HEK293 (cell line): Measurements from ENCODE around the gene ATAT1.

Source experiments
- GLI2 ChIP-seq: fragments of 450-650 bp; formaldehyde crosslinking; IDR thresholded peaks from 2 replicates; pipeline ENCODE4; 2017; ENCODE audit warnings: missing biosample characterization, missing genetic modification characterization, low read depth, borderline replicate concordance
- KLF7 ChIP-seq: fragments of 450-650 bp; formaldehyde crosslinking; IDR thresholded peaks from 2 replicates; pipeline ENCODE4 v1.5.1; 2016; ENCODE audit warnings: missing biosample characterization, missing genetic modification characterization, borderline replicate concordance
- PRDM2 ChIP-seq: fragments of 450-650 bp; formaldehyde crosslinking; IDR thresholded peaks from 2 replicates; pipeline ENCODE4 v1.5.1; 2016; ENCODE audit warnings: missing biosample characterization, missing genetic modification characterization, borderline replicate concordance
- SCRT1 ChIP-seq: fragments of 450-650 bp; formaldehyde crosslinking; IDR thresholded peaks from 2 replicates; pipeline ENCODE4 v1.5.1; 2016; ENCODE audit warnings: missing biosample characterization, missing genetic modification characterization, borderline replicate concordance
- SCRT2 ChIP-seq: fragments of 450-650 bp; formaldehyde crosslinking; IDR thresholded peaks from 2 replicates; pipeline ENCODE4 v1.5.1; 2016; ENCODE audit warnings: missing biosample characterization, missing genetic modification characterization
- ZBTB20 ChIP-seq: fragments of 450-650 bp; formaldehyde crosslinking; IDR thresholded peaks from 2 replicates; pipeline ENCODE4 v1.5.1; 2016; ENCODE audit warnings: missing biosample characterization, missing genetic modification characterization
- ZBTB26 ChIP-seq: fragments of 450-650 bp; formaldehyde crosslinking; optimal IDR thresholded peaks from 2 replicates; pipeline ENCODE3; 2016; ENCODE audit warnings: missing biosample characterization, mild to moderate bottlenecking, missing genetic modification characterization
- ZBTB48 ChIP-seq: fragments of 450-650 bp; formaldehyde crosslinking; IDR thresholded peaks from 2 replicates; pipeline ENCODE4 v1.5.1; 2016; ENCODE audit warnings: missing biosample characterization, missing genetic modification characterization
- ZEB2 ChIP-seq: fragments of 450-650 bp; formaldehyde crosslinking; IDR thresholded peaks from 2 replicates; pipeline ENCODE4 v1.5.1; 2016; ENCODE audit warnings: missing biosample characterization, missing genetic modification characterization
- ZFP3 ChIP-seq: fragments of 450-650 bp; formaldehyde crosslinking; IDR thresholded peaks from 2 replicates; pipeline ENCODE4 v1.5.1; 2016; ENCODE audit warnings: low read depth, missing biosample characterization, missing genetic modification characterization
- ZFP37 ChIP-seq: fragments of 450-650 bp; formaldehyde crosslinking; IDR thresholded peaks from 2 replicates; pipeline ENCODE4 v1.5.1; 2016; ENCODE audit warnings: missing biosample characterization, missing genetic modification characterization
- ZNF146 ChIP-seq: fragments of 450-650 bp; formaldehyde crosslinking; IDR thresholded peaks from 2 replicates; pipeline ENCODE4 v1.5.1; 2016; ENCODE audit warnings: missing biosample characterization, missing genetic modification characterization
- ZNF239 ChIP-seq: fragments of 450-650 bp; formaldehyde crosslinking; IDR thresholded peaks from 2 replicates; pipeline ENCODE4 v1.5.1; 2016; ENCODE audit warnings: missing biosample characterization, missing genetic modification characterization
- ZNF26 ChIP-seq: fragments of 450-650 bp; formaldehyde crosslinking; IDR thresholded peaks from 2 replicates; pipeline ENCODE4 v1.5.1; 2016; ENCODE audit warnings: missing biosample characterization, missing genetic modification characterization
- ZNF280D ChIP-seq: fragments of 450-650 bp; formaldehyde crosslinking; IDR thresholded peaks from 2 replicates; pipeline ENCODE4 v1.5.1; 2016; ENCODE audit warnings: missing biosample characterization, missing genetic modification characterization
- ZNF335 ChIP-seq: fragments of 450-650 bp; formaldehyde crosslinking; conservative IDR thresholded peaks from 2 replicates; pipeline ENCODE4 v1.5.1; 2016; ENCODE audit warnings: missing biosample characterization, missing genetic modification characterization
- ZNF561 ChIP-seq: fragments of 450-650 bp; IDR thresholded peaks from 2 replicates; pipeline ENCODE4 v1.5.1; 2018; ENCODE audit warnings: missing biosample characterization, missing genetic modification characterization, borderline replicate concordance
- ZNF623 ChIP-seq: fragments of 450-650 bp; formaldehyde crosslinking; IDR thresholded peaks from 2 replicates; pipeline ENCODE4 v1.5.1; 2016; ENCODE audit warnings: missing biosample characterization, missing genetic modification characterization
- ZNF626 ChIP-seq: fragments of 450-650 bp; sonication (Bioruptor Pico); formaldehyde crosslinking; IDR thresholded peaks from 2 replicates; pipeline ENCODE4 v1.5.1; 2018; ENCODE audit warnings: missing biosample characterization, missing genetic modification characterization, inconsistent platforms
- ZNF629 ChIP-seq: fragments of 450-650 bp; formaldehyde crosslinking; IDR thresholded peaks from 2 replicates; pipeline ENCODE4 v1.5.1; 2017; ENCODE audit warnings: missing biosample characterization, missing genetic modification characterization
- ZNF692 ChIP-seq: fragments of 450-650 bp; formaldehyde crosslinking; IDR thresholded peaks from 2 replicates; pipeline ENCODE4 v1.5.1; 2016; ENCODE audit warnings: missing biosample characterization, missing genetic modification characterization
- ZSCAN16 ChIP-seq: fragments of 450-650 bp; formaldehyde crosslinking; IDR thresholded peaks from 2 replicates; pipeline ENCODE4 v1.5.1; 2016; ENCODE audit warnings: missing biosample characterization, missing genetic modification characterization
- ZSCAN18 ChIP-seq: fragments of 450-650 bp; formaldehyde crosslinking; IDR thresholded peaks from 2 replicates; pipeline ENCODE4 v1.5.1; 2016; ENCODE audit warnings: missing biosample characterization, missing genetic modification characterization
- ZSCAN30 ChIP-seq: fragments of 450-650 bp; IDR thresholded peaks from 2 replicates; pipeline ENCODE4 v1.5.1; 2018; ENCODE audit warnings: missing biosample characterization, mild to moderate bottlenecking, missing genetic modification characterization, moderate library complexity

Gene ATAT1

GRCh38 chr6:30615219-30615957, 11.3 kb upstream of the ATAT1 start (continued):
- TF ChIP-seq ZSCAN18 (tag by site-specific recombination): no peak
- TF ChIP-seq PRDM2 (tag by site-specific recombination): no peak
- TF ChIP-seq ZNF239 (tag by site-specific recombination): no peak
- no peak; the same call in 1 of the 2 replicates for TF ChIP-seq KLF7
- no peak for TF ChIP-seq ZNF561 (tag by site-specific recombination)
- peak; percentile 5; the same call in 1 of the 2 replicates for TF ChIP-seq ZNF146 (tag by site-specific recombination)
- TF ChIP-seq ZSCAN16 (tag by site-specific recombination): no peak
- TF ChIP-seq ZNF335: peak; percentile 95
- no peak for TF ChIP-seq ZEB2 (tag by site-specific recombination)
- TF ChIP-seq ZFP3 (tag by site-specific recombination): no peak
- TF ChIP-seq ZBTB48 (tag by site-specific recombination): no peak
- no peak for TF ChIP-seq SCRT1 (tag by site-specific recombination)
- 0 out of 2 replicates have a peak, but pooled peaks have one; percentile 22 for TF ChIP-seq SCRT2 (tag by site-specific recombination)
- 0 out of 2 replicates have a peak, but pooled peaks have one; percentile 48 for TF ChIP-seq ZSCAN30 (tag by site-specific recombination)
- TF ChIP-seq ZFP37 (tag by site-specific recombination): no peak; the same call in none of the 2 replicates
- peak; percentile 9; the same call in 1 of the 2 replicates for TF ChIP-seq ZNF623 (tag by site-specific recombination)
- peak; percentile 18; the same call in 1 of the 2 replicates for TF ChIP-seq ZBTB20
- TF ChIP-seq ZNF26 (tag by site-specific recombination): no peak
- 0 out of 2 replicates have a peak, but pooled peaks have one; percentile 5 for TF ChIP-seq ZNF629 (tag by site-specific recombination)
- no peak for TF ChIP-seq GLI2 (tag by site-specific recombination)
- no peak for TF ChIP-seq ZNF280D (tag by site-specific recombination)
- no peak for TF ChIP-seq ZNF626 (tag by site-specific recombination)
- no peak for TF ChIP-seq ZBTB26 (tag by site-specific recombination)
- TF ChIP-seq ZNF692 (tag by site-specific recombination): peak; percentile 55
